ENCODE measurements around the gene DNAH2.
"Not testable (repeated sequence)": the region's sequence is repeated elsewhere in the genome, so short reads cannot be mapped to it uniquely, and the experiment has no call there.

Gene DNAH2

GRCh38 chr17:7782240-7782639 is 64.7 kb downstream of the DNAH2 start:
- DNase-seq = no peak

- DNase-seq = no peak
These were observed 69.3 kb downstream of the DNAH2 start for GRCh38 chr17:7786866-7787265.

GRCh38 chr17:7789131-7789530 is 71.6 kb downstream of the DNAH2 start:
- DNase-seq = no peak

- no peak for DNase-seq
These were observed 72.6 kb downstream of the DNAH2 start for GRCh38 chr17:7790150-7790549.

GRCh38 chr17:7792611-7793010 is 75.1 kb downstream of the DNAH2 start:
- no peak for DNase-seq

GRCh38 chr17:7794075-7794663 is 76.6 kb downstream of the DNAH2 start:
- no peak for DNase-seq

- no peak for DNase-seq
These were observed 80.4 kb downstream of the DNAH2 start for GRCh38 chr17:7797976-7798375.

GRCh38 chr17:7798839-7799238 is 81.3 kb downstream of the DNAH2 start:
- DNase-seq = no peak

GRCh38 chr17:7803981-7804380 is 86.4 kb downstream of the DNAH2 start:
- DNase-seq = no peak

- DNase-seq = no peak
These were observed 89.0 kb downstream of the DNAH2 start for GRCh38 chr17:7806587-7806986.

- DNase-seq = no peak
These were observed 89.7 kb downstream of the DNAH2 start for GRCh38 chr17:7807206-7807605.

- no peak for DNase-seq
These were observed 91.7 kb downstream of the DNAH2 start for GRCh38 chr17:7809086-7809790.

GRCh38 chr17:7809791-7810343 is 92.3 kb downstream of the DNAH2 start:
- DNase-seq = not testable (repeated sequence)

GRCh38 chr17:7811251-7811650 is 93.7 kb downstream of the DNAH2 start:
- DNase-seq = no peak

GRCh38 chr17:7814969-7815368 is 97.4 kb downstream of the DNAH2 start:
- DNase-seq = no peak

GRCh38 chr17:7816926-7817642 is 99.5 kb downstream of the DNAH2 start:
- DNase-seq = no peak

- no peak for DNase-seq
These were observed 100.1 kb downstream of the DNAH2 start for GRCh38 chr17:7817643-7817964.

- DNase-seq = no peak
These were observed 100.5 kb downstream of the DNAH2 start for GRCh38 chr17:7818026-7818425.

GRCh38 chr17:7818746-7819645 is 101.5 kb downstream of the DNAH2 start:
- DNase-seq = no peak

- DNase-seq = no peak
These were observed 102.7 kb downstream of the DNAH2 start for GRCh38 chr17:7820231-7820630.

- no peak for DNase-seq
These were observed 104.6 kb downstream of the DNAH2 start for GRCh38 chr17:7822126-7822525.

GRCh38 chr17:7823581-7824001 is 106.0 kb downstream of the DNAH2 start:
- no peak for DNase-seq
